OCI-LY1 (cell line): Measurements from ENCODE around the gene SSBP3.
"Not testable (repeated sequence)": the region's sequence is repeated elsewhere in the genome, so short reads cannot be mapped to it uniquely, and the experiment has no call there.

Source experiments
- H2AFZ ChIP-seq: fragments of 200-600 bp; sonication (generic), shearing (Covaris generic); 2 replicates; pipeline ENCODE4 v1.6.0; 2014; ENCODE audit warnings: antibody characterized with exemption, mild to moderate bottlenecking, low read length
- H3F3A ChIP-seq: fragments of 200-600 bp; sonication (generic), shearing (Covaris generic); 2 replicates; pipeline ENCODE4 v1.6.0; 2014; ENCODE audit warnings: mild to moderate bottlenecking, antibody characterized with exemption, low read length, moderate library complexity; ENCODE audit not compliant: insufficient read depth
- H3K27ac ChIP-seq: fragments of 200-600 bp; sonication (generic); 2 replicates; pipeline ENCODE4 v1.5.1; 2014; ENCODE audit warnings: low read length, mixed run types, mild to moderate bottlenecking, low read depth; ENCODE audit not compliant: poor library complexity, severe bottlenecking
- H3K27me3 ChIP-seq: fragments of 200-600 bp; sonication (generic); 2 replicates; pipeline ENCODE4 v1.6.0; 2014; ENCODE audit warnings: antibody characterized with exemption, mild to moderate bottlenecking, low read length, moderate library complexity; ENCODE audit not compliant: insufficient read depth
- H3K36me3 ChIP-seq: fragments of 200-600 bp; sonication (generic); 2 replicates; pipeline ENCODE4 v1.6.1; 2014; ENCODE audit warnings: mild to moderate bottlenecking, antibody characterized with exemption, low read length, moderate library complexity, mixed read lengths; ENCODE audit not compliant: insufficient read depth
- H3K4me1 ChIP-seq: fragments of 200-600 bp; sonication (generic); 2 replicates; pipeline ENCODE4 v1.5.1; 2014; ENCODE audit warnings: mild to moderate bottlenecking, low read length, moderate library complexity; ENCODE audit not compliant: insufficient read depth, severe bottlenecking
- H3K4me2 ChIP-seq: fragments of 200-600 bp; sonication (generic), shearing (Covaris generic); 2 replicates; pipeline ENCODE4 v1.6.1; 2014; ENCODE audit warnings: low read length
- H3K4me3 ChIP-seq: fragments of 200-600 bp; sonication (generic); 2 replicates; pipeline ENCODE4 v1.5.1; 2014; ENCODE audit warnings: low read length, low read depth, mild to moderate bottlenecking, mixed read lengths; ENCODE audit not compliant: poor library complexity, severe bottlenecking
- H3K79me2 ChIP-seq: fragments of 200-600 bp; shearing (Covaris generic); 2 replicates; pipeline ENCODE4 v1.6.1; 2016; ENCODE audit warnings: mixed run types, low read length, mixed read lengths; ENCODE audit not compliant: insufficient read depth
- H3K9ac ChIP-seq: fragments of 200-600 bp; sonication (generic), shearing (Covaris generic); 2 replicates; pipeline ENCODE4 v1.6.1; 2014; ENCODE audit warnings: mild to moderate bottlenecking, low read length, mixed read lengths
- H3K9me2 ChIP-seq: fragments of 200-600 bp; sonication (generic), shearing (Covaris generic); 2 replicates; pipeline ENCODE4 v1.6.1; 2014; ENCODE audit warnings: low read depth, mild to moderate bottlenecking, low read length, mixed read lengths
- H3K9me3 ChIP-seq: fragments of 200-600 bp; shearing (Covaris generic); 2 replicates; pipeline ENCODE4 v1.6.1; 2014; ENCODE audit warnings: low read length, mixed read lengths
- H4K20me1 ChIP-seq: fragments of 200-600 bp; sonication (generic), shearing (Covaris generic); 2 replicates; pipeline ENCODE4 v1.6.0; 2016; ENCODE audit warnings: mild to moderate bottlenecking, low read length; ENCODE audit not compliant: insufficient read depth
- EZH2 ChIP-seq: fragments of 200-600 bp; sonication (generic), shearing (Covaris generic); IDR thresholded peaks from 2 replicates; pipeline ENCODE4 v1.8.0; 2017; ENCODE audit warnings: borderline replicate concordance, mixed run types, mild to moderate bottlenecking, antibody characterized with exemption, low read length, moderate library complexity, mixed read lengths
- TF ChIP-seq, protein P1 (sequence below): fragments of 200-600 bp; sonication (generic), shearing (Covaris generic); IDR thresholded peaks from 2 replicates; pipeline ENCODE4 v1.5.1; 2017; ENCODE audit warnings: mild to moderate bottlenecking, antibody characterized with exemption, low read length, moderate library complexity, mixed read lengths

SSBP3 gene

DNA sequence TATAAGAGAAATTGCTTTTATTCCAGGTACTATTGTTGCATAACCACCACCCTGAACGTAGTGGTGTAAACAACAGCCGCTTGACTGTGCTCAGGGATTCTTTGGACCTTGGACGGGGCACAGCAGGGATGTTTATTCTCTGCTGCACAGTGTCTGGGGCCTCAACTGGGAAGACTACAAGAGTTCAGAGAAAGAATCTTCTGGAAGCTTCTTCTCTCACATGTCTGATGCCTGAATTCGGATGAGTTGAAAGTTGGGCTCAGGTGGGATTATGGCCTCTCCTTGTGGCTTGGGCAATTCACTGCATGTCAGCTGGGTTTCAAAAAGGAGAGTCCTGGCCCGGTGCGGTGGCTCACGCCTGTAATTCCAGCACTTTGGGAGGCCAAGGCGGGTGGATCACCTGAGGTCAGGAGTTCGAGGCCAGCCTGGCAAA lies 19.0 kb upstream of the SSBP3 start:
- no peak overlapping the region for H3K4me3 ChIP-seq
- no peaks in the 10 kb centered on the region for H3K9me2 ChIP-seq
- H3K4me2 ChIP-seq, result no peak overlapping the region
- H4K20me1 ChIP-seq, result no peaks in the 10 kb centered on the region
- no peaks in the 10 kb centered on the region for H3K9me3 ChIP-seq
- no peak overlapping the region for H2AFZ ChIP-seq
- no peaks in the 10 kb centered on the region for H3F3A ChIP-seq
- no peak for TF ChIP-seq EZH2
- TF ChIP-seq, protein P1, sequence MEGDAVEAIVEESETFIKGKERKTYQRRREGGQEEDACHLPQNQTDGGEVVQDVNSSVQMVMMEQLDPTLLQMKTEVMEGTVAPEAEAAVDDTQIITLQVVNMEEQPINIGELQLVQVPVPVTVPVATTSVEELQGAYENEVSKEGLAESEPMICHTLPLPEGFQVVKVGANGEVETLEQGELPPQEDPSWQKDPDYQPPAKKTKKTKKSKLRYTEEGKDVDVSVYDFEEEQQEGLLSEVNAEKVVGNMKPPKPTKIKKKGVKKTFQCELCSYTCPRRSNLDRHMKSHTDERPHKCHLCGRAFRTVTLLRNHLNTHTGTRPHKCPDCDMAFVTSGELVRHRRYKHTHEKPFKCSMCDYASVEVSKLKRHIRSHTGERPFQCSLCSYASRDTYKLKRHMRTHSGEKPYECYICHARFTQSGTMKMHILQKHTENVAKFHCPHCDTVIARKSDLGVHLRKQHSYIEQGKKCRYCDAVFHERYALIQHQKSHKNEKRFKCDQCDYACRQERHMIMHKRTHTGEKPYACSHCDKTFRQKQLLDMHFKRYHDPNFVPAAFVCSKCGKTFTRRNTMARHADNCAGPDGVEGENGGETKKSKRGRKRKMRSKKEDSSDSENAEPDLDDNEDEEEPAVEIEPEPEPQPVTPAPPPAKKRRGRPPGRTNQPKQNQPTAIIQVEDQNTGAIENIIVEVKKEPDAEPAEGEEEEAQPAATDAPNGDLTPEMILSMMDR, result no peak
- H3K36me3 ChIP-seq, result no peaks in the 10 kb centered on the region
- H3K4me1 ChIP-seq, result no peaks in the 10 kb centered on the region
- no peaks in the 10 kb centered on the region for H3K79me2 ChIP-seq
- no peaks in the 10 kb centered on the region; the same call in 1 of the 2 replicates for H3K27me3 ChIP-seq
- no peak overlapping the region for H3K27ac ChIP-seq
- no peak overlapping the region for H3K9ac ChIP-seq

DNA sequence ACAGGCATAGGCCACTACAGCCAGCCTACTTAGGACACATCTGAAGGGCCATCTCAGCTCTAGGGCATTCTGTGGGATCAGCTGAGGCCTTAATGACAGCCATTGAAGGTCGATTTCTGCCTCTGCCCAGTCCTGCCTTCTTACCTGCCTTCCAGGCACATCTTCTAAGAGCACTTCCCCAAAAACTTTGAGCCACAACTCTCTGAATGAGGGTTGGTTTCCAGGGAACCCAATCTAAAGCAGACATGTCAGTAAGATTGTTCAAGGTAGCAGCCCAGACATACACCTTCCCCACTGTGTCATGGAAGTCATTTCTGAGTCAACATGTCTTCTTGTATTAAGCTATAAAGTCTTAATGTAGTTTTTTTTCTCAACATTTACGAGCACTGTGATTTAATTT lies 18.2 kb upstream of the SSBP3 start:
- no peak overlapping the region for H3K4me3 ChIP-seq
- H3F3A ChIP-seq, result no peaks in the 10 kb centered on the region
- no peaks in the 10 kb centered on the region for H3K9me3 ChIP-seq
- no peak overlapping the region for H2AFZ ChIP-seq
- no peak overlapping the region for H3K4me2 ChIP-seq
- no peaks in the 10 kb centered on the region for H3K4me1 ChIP-seq
- H3K27me3 ChIP-seq, result no peaks in the 10 kb centered on the region; the same call in 1 of the 2 replicates
- H3K9me2 ChIP-seq, result no peaks in the 10 kb centered on the region
- no peaks in the 10 kb centered on the region for H3K36me3 ChIP-seq
- TF ChIP-seq, protein P1, result no peak
- TF ChIP-seq EZH2, result no peak
- H3K79me2 ChIP-seq, result no peaks in the 10 kb centered on the region
- H3K27ac ChIP-seq, result no peak overlapping the region
- H4K20me1 ChIP-seq, result no peaks in the 10 kb centered on the region
- H3K9ac ChIP-seq, result no peak overlapping the region

DNA sequence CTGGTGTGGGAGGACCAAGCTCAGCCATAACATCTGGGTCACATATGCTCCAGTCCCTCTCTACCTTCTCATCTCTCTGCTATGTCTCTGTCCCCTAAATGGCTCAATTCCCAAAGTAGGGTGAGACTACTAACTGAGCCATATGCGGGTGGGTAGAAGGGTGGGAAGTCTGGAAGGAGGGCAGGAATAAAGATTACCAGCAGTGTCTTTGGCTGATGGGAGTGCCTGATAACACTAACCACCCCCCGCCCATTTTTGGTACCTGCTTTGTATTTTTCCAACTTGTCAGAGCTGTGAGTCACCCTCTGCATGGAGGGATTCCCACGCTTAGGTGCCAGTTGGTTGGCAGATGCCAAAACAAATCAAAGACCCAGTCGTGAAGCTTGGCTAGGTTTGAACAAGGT lies 14.9 kb upstream of the SSBP3 start:
- no peak overlapping the region for H3K4me3 ChIP-seq
- no peak overlapping the region for H3K4me2 ChIP-seq
- H3K27ac ChIP-seq, result no peak overlapping the region
- no peaks in the 10 kb centered on the region for H3K9me2 ChIP-seq
- H3K27me3 ChIP-seq, result no peaks in the 10 kb centered on the region; the same call in 1 of the 2 replicates
- H3K4me1 ChIP-seq, result no peaks in the 10 kb centered on the region
- H3K9ac ChIP-seq, result no peak overlapping the region
- H3K9me3 ChIP-seq, result no peaks in the 10 kb centered on the region
- no peaks in the 10 kb centered on the region for H3K79me2 ChIP-seq
- H3F3A ChIP-seq, result no peaks in the 10 kb centered on the region
- H2AFZ ChIP-seq, result no peak overlapping the region
- TF ChIP-seq, protein P1, result no peak
- no peak for TF ChIP-seq EZH2
- no peaks in the 10 kb centered on the region for H3K36me3 ChIP-seq
- no peaks in the 10 kb centered on the region for H4K20me1 ChIP-seq

DNA sequence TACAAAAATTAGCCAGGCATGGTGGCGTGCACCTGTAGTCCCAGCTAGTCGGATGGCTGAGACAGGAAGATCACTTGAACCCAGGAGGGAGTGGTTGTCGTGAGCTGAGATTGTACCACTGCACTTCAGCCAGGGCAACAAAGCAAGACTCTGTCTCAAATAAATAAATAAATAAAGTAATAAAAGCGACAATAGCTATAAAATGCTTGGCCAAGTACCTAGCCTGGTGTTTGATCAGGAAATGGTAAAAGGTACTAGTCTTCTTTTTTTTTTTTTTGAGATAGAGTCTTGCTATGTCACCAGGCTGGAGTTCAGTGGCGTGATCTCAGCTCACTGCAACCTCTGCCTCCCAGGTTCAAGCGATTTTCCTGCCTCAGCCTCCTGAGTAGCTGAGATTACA lies 12.4 kb upstream of the SSBP3 start:
- H3K4me3 ChIP-seq, H3K4me2 ChIP-seq, H2AFZ ChIP-seq, H3K36me3 ChIP-seq, H3K27ac ChIP-seq, H3K9ac ChIP-seq, H3K9me2 ChIP-seq, H3K79me2 ChIP-seq, H4K20me1 ChIP-seq, H3K4me1 ChIP-seq, H3F3A ChIP-seq, H3K9me3 ChIP-seq, H3K27me3 ChIP-seq: not testable (repeated sequence)
